Stimulated activated memory B cell treated with anti-CD40 and anti-IgM and Interleukin-4, amounts not matched to agents 10 μg/mL and 1 μg/mL and 100 μg/mL, for 72 hours (primary cell): ENCODE data around the gene PIAS2.
"Not testable (repeated sequence)": the region's sequence is repeated elsewhere in the genome, so short reads cannot be mapped to it uniquely, and the experiment has no call there.

ENCODE experiments used
- ATAC-seq: fragments of 150-1000 bp; cut with Tn5 transposase; 2 replicates; pipeline ENCODE4 v1.10.0; 2021
- H3K27ac Mint-ChIP-seq: one replicate; pipeline ENCODE4 v1.8.0; 2022; ENCODE audit warnings: mild to moderate bottlenecking, mixed read lengths
- H3K27me3 Mint-ChIP-seq: one replicate; pipeline ENCODE4 v1.8.0; 2022; ENCODE audit warnings: mixed read lengths
- H3K36me3 Mint-ChIP-seq: one replicate; pipeline ENCODE4 v1.8.0; 2022; ENCODE audit warnings: mixed read lengths
- H3K4me1 Mint-ChIP-seq: one replicate; pipeline ENCODE4 v1.8.0; 2022; ENCODE audit warnings: mixed read lengths
- H3K4me3 Mint-ChIP-seq: one replicate; pipeline ENCODE4 v1.8.0; 2022; ENCODE audit warnings: mild to moderate bottlenecking, moderate library complexity, mixed read lengths
- H3K9me3 Mint-ChIP-seq: one replicate; pipeline ENCODE4 v1.8.0; 2022; ENCODE audit warnings: mixed read lengths

The PIAS2 gene

DNA sequence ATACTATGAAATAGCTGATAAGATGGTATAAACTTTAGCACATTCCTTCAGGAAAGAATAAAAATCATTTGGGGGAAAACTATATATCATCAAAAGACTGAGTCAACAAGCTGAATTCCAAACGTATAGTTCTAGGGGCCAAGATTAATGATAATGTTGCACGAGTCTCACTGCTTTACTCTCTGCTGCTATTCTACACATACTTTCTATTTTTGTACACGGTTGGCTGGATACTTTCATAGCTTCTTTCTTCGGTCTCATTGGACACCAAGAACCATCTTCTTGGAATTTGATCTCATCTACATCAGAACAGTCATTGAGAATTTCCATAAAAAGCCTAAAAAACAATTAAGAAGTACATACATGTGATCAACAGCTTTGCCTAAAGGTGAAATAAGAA is 87.8 kb downstream of the PIAS2 start:
- Mint-ChIP-seq H3K27me3 (no peaks in the 10 kb centered on the region), H3K27ac (no peak overlapping the region), H3K9me3 (no peaks in the 10 kb centered on the region), H3K4me1 (no peaks in the 10 kb centered on the region), H3K4me3 (no peak overlapping the region), H3K36me3 (peaks cover 81% of the 10 kb centered on the region)
- no peak for ATAC-seq

- Mint-ChIP-seq H3K4me1 (peaks cover 6% of the 10 kb centered on the region), H3K9me3 (no peaks in the 10 kb centered on the region), H3K36me3 (peaks cover 58% of the 10 kb centered on the region), H3K4me3 (no peak overlapping the region), H3K27ac (no peak overlapping the region), H3K27me3 (no peaks in the 10 kb centered on the region)
- ATAC-seq: no peak
Observed at GRCh38 chr18:46821856-46822711, 95.2 kb downstream of the PIAS2 start.

GRCh38 chr18:46820863-46821262 is 96.4 kb downstream of the PIAS2 start:
- H3K4me3 Mint-ChIP-seq: no peak overlapping the region
- peaks cover 49% of the 10 kb centered on the region for H3K36me3 Mint-ChIP-seq
- no peak for ATAC-seq
- H3K27me3 Mint-ChIP-seq: no peaks in the 10 kb centered on the region
- peaks cover 6% of the 10 kb centered on the region for H3K4me1 Mint-ChIP-seq
- H3K27ac Mint-ChIP-seq: no peak overlapping the region
- H3K9me3 Mint-ChIP-seq: no peaks in the 10 kb centered on the region

DNA sequence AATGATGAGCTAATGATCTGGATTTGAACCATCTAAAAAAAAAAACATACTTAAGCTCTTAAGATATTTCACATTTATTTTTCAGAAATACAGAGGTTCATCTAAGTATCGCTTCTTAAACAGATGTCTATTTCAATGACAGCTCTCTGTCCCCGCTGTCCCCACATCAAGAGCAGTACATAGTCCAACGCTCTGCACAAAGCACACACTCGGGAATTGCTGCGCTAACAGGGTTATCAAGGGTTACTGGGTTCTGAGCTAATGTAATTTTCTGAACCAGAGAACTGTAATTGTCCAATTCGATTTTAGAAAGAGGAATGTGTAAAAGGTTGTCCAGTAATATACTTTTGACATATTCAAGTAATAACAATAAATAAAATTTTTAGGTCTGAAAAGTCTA is 101.6 kb downstream of the PIAS2 start:
- H3K9me3 Mint-ChIP-seq: no peaks in the 10 kb centered on the region
- no peak overlapping the region for H3K4me3 Mint-ChIP-seq
- no peak for ATAC-seq
- H3K4me1 Mint-ChIP-seq: no peaks in the 10 kb centered on the region
- H3K27ac Mint-ChIP-seq: no peak overlapping the region
- H3K27me3 Mint-ChIP-seq: no peaks in the 10 kb centered on the region
- peaks cover 18% of the 10 kb centered on the region for H3K36me3 Mint-ChIP-seq

DNA sequence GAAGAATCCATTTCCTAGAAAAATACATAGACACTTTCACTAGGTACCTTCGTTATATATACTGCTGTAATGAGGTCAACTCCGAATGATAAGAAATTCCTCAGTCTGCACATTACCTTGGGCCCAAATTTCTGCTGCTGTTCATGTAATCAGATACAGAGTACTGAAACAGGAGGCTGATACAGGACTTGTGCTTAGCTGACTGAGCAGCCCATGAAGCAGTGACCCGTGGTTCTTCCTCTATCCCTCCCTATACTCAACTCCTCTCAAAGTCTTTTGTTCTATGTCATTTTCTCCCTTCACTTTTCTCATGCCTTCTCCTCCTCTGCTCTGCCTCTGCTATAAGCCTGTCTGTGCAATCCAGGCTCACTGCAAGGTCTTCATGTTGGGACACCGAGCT is 102.9 kb downstream of the PIAS2 start:
- Mint-ChIP-seq H3K27ac (no peak overlapping the region), H3K4me1 (no peaks in the 10 kb centered on the region), H3K4me3 (no peak overlapping the region), H3K27me3 (no peaks in the 10 kb centered on the region), H3K9me3 (no peaks in the 10 kb centered on the region), H3K36me3 (peaks cover 13% of the 10 kb centered on the region)
- ATAC-seq: no peak

DNA sequence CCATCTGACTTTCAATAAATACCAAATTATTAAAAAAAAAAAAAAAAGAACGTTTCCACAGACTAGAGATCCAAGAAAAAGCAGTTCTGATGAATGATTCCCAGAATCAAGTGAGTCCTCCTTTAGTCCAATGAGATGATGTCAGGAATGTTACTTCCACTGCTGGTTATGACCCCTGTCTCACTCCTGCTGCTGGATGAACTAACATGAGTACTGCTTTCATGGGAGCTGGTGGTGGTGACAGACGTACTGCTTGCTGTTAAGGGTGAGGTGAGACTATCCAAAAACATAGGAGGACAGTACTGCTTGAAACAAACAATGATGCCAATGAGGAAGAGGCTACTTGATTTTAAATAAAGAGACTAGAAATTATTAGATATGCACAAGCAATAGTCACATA is 105.0 kb downstream of the PIAS2 start:
- no peaks in the 10 kb centered on the region for H3K27me3 Mint-ChIP-seq
- peaks cover 10% of the 10 kb centered on the region for H3K36me3 Mint-ChIP-seq
- no peaks in the 10 kb centered on the region for H3K9me3 Mint-ChIP-seq
- H3K4me1 Mint-ChIP-seq: no peaks in the 10 kb centered on the region
- H3K27ac Mint-ChIP-seq: no peak overlapping the region
- H3K4me3 Mint-ChIP-seq: no peak overlapping the region
- ATAC-seq: no peak

GRCh38 chr18:46810481-46811000 is 106.8 kb downstream of the PIAS2 start:
- ATAC-seq: no peak
- Mint-ChIP-seq H3K4me3 (no peak overlapping the region), H3K4me1 (no peaks in the 10 kb centered on the region), H3K27me3 (no peaks in the 10 kb centered on the region), H3K9me3 (no peaks in the 10 kb centered on the region), H3K27ac (no peak overlapping the region), H3K36me3 (peaks cover 10% of the 10 kb centered on the region)

- H3K27ac Mint-ChIP-seq: no peak overlapping the region
- ATAC-seq: no peak
- H3K36me3 Mint-ChIP-seq: peaks cover 10% of the 10 kb centered on the region
Observed at GRCh38 chr18:46809145-46809544, 108.2 kb downstream of the PIAS2 start.

DNA sequence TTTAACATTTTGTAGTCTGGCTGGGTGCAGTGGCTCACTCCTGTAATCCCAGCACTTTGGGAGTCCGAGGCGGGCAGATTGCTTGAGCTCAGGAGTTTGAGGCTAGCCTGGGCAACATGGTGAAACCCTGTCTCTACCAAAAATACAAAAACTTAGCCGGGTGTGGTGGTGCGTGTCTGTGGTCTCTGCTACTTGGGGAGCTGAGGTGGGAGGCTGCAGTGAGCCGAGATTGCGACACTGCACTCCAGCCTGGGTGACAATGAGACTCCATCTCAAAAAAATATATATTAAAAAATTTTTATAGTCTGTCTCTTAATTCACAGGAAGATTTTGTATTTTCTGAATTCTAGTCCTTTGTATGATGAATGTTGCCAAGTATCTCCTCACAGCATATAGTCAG is 121.4 kb downstream of the PIAS2 start:
- not testable (repeated sequence) for H3K4me1 Mint-ChIP-seq, ATAC-seq

More at GRCh38 chr18:46809145-46809544, 108.2 kb downstream of the PIAS2 start:
- Mint-ChIP-seq H3K9me3 (peaks cover 5% of the 10 kb centered on the region), H3K4me3 (no peak overlapping the region), H3K4me1 (no peaks in the 10 kb centered on the region), H3K27me3 (no peaks in the 10 kb centered on the region)

DNA sequence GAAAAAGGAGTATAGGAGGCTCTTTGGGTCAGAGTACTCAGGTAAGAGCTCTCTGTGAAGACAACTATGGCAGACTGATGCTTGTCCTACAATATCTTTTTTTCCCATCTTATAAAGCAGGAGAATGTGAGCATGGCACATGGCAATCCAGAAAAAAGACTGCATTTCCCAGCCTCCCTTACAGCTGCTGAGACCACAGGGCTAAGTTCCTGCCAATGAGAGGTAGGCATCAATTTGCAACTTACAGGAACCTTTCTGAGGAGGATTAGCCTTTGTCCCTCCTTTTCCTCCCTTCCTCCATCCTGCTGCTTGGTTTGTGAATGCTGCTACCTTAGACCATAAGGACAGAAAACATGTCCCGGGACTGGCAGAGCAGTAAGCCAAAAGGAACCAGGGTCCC is 122.7 kb downstream of the PIAS2 start:
- Mint-ChIP-seq H3K27ac (no peak overlapping the region), H3K4me1 (no peaks in the 10 kb centered on the region), H3K9me3 (peaks cover 5% of the 10 kb centered on the region), H3K27me3 (no peaks in the 10 kb centered on the region), H3K36me3 (peaks cover 10% of the 10 kb centered on the region), H3K4me3 (no peak overlapping the region)
- no peak for ATAC-seq

More for the DNA sequence above, 121.4 kb downstream of the PIAS2 start:
- H3K9me3 Mint-ChIP-seq, H3K4me3 Mint-ChIP-seq, H3K27ac Mint-ChIP-seq, H3K27me3 Mint-ChIP-seq, H3K36me3 Mint-ChIP-seq: not testable (repeated sequence)

- Mint-ChIP-seq H3K9me3 (peaks cover 5% of the 10 kb centered on the region), H3K27me3 (no peaks in the 10 kb centered on the region), H3K36me3 (peaks cover 10% of the 10 kb centered on the region), H3K27ac (no peak overlapping the region), H3K4me3 (no peak overlapping the region), H3K4me1 (no peaks in the 10 kb centered on the region)
- ATAC-seq: no peak
Observed at GRCh38 chr18:46793565-46793964, 123.7 kb downstream of the PIAS2 start.

GRCh38 chr18:46789088-46789487 is 128.2 kb downstream of the PIAS2 start:
- no peak overlapping the region for H3K4me3 Mint-ChIP-seq
- H3K9me3 Mint-ChIP-seq: peaks cover 13% of the 10 kb centered on the region
- H3K27ac Mint-ChIP-seq: no peak overlapping the region
- no peaks in the 10 kb centered on the region for H3K36me3 Mint-ChIP-seq
- H3K27me3 Mint-ChIP-seq: no peaks in the 10 kb centered on the region
- no peak for ATAC-seq
- no peaks in the 10 kb centered on the region for H3K4me1 Mint-ChIP-seq

GRCh38 chr18:46787674-46788073 is 129.6 kb downstream of the PIAS2 start:
- H3K4me3 Mint-ChIP-seq: no peak overlapping the region
- H3K27me3 Mint-ChIP-seq: no peaks in the 10 kb centered on the region
- no peak for ATAC-seq
- no peak overlapping the region for H3K27ac Mint-ChIP-seq
- H3K4me1 Mint-ChIP-seq: no peaks in the 10 kb centered on the region
- peaks cover 13% of the 10 kb centered on the region for H3K9me3 Mint-ChIP-seq
- H3K36me3 Mint-ChIP-seq: no peaks in the 10 kb centered on the region

- Mint-ChIP-seq H3K4me1 (no peaks in the 10 kb centered on the region), H3K27ac (no peak overlapping the region), H3K36me3 (no peaks in the 10 kb centered on the region), H3K9me3 (no peaks in the 10 kb centered on the region), H3K27me3 (peaks cover 34% of the 10 kb centered on the region), H3K4me3 (no peak overlapping the region)
- ATAC-seq: no peak
Observed at GRCh38 chr18:46772357-46772756, 144.9 kb downstream of the PIAS2 start.

DNA sequence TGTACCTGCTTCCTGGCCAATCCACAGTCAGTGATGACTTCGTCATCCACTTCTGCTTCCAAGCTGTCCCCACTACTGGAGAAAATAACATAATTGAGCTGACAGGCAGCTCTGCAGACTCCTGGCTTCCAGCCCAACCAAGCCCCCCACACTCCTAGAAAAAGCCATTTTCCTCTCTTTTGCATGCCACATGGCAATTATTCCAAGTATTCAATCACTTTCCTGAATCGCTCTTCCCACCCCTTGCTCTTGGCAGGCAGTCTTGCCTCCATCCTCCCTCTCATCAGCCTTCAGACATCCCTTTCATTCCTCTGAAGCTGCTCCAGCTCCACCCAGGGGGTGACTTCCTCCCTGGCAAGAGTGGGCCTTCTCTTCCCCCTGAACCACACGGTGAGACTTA is 146.2 kb downstream of the PIAS2 start:
- H3K27ac Mint-ChIP-seq: no peak overlapping the region
- H3K4me1 Mint-ChIP-seq: no peaks in the 10 kb centered on the region
- no peaks in the 10 kb centered on the region for H3K9me3 Mint-ChIP-seq
- peaks cover 45% of the 10 kb centered on the region for H3K27me3 Mint-ChIP-seq
- H3K4me3 Mint-ChIP-seq: no peak overlapping the region
- no peak for ATAC-seq
- H3K36me3 Mint-ChIP-seq: no peaks in the 10 kb centered on the region

DNA sequence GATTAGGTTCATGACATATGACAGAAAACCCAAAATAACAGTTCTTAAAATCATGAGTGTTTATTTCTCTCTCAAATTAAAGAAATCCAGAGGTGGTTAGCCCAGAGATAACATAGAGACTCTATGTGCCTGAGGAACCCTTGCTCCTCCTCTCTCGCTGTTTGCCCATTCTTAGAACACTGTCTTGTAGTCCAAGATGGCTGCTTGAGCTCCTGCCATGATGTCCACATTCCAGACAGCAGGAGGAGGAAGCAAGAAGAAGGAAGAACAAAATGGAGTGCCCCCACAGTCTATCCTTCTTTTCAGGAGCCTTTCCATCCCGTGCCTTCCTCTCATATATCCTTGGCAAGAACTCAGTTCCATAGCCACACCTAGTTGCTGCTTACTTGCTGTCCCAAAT is 146.6 kb downstream of the PIAS2 start:
- Mint-ChIP-seq H3K27me3 (peaks cover 45% of the 10 kb centered on the region), H3K36me3 (no peaks in the 10 kb centered on the region), H3K27ac (no peak overlapping the region), H3K9me3 (no peaks in the 10 kb centered on the region), H3K4me1 (no peaks in the 10 kb centered on the region), H3K4me3 (no peak overlapping the region)
- ATAC-seq: no peak
